GM18861 (cell line): ENCODE data around the gene IFRD2.
"Not testable (repeated sequence)": the region's sequence is repeated elsewhere in the genome, so short reads cannot be mapped to it uniquely, and the experiment has no call there.

Experiments used
- ATAC-seq: cut with Tn5 transposase; IDR thresholded peaks from one replicate; pipeline ENCODE4 v1.9.1; 2021; ENCODE audit not compliant: unreplicated experiment

The IFRD2 gene

DNA sequence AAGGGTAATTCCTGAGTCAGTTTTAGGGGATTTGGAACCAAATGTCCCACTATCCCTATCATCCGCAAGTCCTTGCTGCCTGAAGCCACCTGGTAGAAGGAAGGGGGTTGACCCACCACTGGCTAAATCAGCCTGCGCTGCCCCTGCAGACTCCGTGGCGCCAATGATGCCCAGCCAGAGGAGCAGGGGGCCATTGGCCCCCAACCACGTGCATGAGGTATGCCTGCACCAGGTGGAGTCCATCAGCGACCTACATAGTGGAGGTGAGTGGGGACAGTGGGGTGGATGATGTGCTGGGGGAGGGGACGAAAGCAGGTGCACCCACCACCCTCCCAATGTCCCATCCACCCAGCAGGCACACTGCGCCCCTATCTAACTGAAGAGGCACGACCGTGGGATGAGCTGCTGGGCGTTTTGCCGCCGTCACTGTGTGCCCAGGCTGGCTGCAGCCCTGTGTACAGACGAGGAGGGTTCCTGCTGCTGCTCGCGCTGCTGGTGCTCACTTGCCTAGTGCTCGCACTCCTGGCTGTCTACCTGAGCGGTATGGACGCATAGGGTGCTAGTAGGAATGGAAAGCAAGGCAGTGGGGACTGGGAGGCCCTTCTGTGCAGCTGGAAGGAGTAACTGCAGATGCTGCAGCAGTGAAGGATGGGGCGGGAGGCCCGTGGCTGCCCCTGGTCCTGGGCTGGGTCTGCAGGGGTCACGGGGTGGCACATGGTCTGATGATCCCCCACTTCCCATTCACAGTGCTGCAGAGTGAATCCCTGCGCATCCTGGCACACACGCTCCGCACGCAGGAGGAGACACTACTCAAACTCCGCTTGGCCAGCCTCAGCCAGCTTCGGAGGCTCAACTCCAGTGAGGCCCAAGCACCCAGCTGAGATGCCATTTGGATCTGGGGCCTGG lies 5.7 kb downstream of the IFRD2 start:
- no peak for ATAC-seq

DNA sequence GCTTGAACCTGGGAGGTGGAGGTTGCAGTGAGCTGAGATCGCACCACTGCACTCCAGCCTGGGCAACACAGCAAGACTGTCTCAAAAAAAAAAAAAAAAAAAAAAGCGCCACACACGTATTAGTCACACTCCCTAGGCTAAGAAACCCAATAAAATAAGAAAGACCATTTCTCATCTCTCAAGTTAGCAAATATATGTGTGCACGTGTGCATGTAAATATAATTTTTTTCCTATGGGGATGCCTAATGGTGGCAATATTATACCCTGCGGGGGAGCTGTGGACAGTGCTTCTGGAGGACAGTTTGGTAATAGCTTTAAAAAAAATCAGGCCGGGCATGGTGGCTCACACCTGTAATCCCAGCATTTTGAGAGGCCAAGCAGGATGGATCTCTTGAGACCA lies 8.1 kb downstream of the IFRD2 start:
- ATAC-seq: not testable (repeated sequence)

DNA sequence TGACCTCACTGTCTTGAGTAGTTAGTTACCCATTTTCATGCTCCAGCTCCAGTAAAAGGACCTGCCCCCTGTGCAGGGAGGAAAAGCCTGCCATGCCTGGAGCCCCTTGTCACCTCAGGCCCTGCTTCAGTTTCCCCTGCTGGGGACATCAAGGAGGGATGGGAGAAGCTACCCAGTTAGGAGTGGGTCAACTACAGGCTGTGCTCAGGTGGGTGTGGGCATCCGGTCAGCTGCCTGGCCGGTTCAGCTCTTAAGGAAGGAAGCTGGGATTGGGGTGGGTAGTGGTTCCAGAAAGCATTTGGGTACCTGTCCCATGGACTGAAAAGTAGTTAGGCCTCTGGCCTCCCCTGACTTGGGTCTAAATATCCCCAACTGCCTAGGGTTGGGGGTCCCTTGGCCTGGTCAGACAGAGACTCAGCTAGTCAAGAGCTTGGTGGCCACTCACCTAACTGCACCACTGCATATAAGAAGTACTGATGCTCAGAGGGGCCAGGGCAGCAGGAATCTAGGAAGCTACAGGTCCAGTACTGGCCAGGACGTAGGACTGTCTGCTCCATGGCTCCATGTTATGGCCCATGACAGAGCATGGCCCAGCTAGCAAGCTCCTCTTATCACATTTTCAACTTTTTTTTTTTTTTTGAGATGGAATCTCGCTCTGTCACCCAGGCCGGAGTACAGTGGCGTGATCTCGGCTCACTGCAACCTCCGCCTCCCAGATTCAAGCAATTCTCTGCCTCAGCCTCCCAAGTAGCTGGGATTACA lies 12.8 kb downstream of the IFRD2 start:
- no peak for ATAC-seq

DNA sequence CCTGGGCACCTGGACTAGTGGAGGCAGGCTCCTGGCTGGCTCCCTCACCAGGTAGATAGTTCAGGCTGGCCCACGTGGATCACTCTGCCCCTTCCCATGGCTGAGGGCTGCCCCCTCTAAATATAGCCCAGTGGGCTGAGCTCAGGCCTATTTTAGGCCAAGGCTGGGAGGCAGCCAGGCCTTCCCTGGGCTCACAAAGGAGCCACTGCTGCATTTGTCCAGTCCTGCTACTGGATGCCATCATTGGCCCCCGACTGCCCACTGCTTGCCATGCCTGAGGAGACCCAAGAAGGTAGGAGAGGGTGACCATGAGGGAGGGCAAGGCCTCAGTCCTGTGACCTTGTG lies 13.4 kb downstream of the IFRD2 start, which contains the start of gene LSMEM2:
TSS of gene LSMEM2 (plus strand) at position 208 of the 345 bp plus-strand sequence. CDS start at position 235, 27 bp downstream.
- no peak for ATAC-seq

DNA sequence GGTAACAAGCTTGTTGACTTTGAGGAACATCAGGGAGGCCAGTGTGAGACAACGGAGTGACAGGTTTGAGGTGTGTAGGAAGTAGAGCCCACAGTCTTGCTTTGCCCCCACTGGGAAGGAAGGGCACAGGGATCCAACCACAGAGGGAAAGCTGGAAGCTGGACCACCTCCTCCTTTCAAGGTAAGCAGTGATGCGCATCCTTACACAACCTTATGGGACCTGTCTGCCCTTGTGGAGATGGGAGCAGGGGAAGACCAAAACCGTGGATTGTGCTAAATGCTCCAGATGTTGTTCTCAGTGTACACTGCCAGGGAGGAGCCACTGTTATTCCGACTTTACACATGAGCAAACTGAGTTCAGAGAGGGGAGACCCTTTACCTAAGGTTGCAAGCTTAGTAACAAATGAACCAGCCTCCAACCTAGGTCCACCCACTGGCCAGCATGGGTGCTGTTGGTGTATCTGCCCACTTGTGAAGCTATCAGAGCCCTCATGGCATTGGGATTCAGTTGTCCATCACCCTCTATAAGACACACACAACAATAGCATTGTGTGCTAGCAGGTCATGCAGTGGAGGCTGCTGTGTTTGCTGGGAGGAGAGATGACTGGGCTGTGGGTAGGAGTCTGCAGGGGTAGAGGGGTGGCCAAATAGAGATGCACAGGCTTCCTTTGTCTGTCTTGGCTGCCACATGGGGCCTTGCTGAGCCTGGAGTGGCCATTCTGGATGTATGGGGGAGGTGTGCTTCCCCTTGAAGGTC lies 13.9 kb downstream of the IFRD2 start:
- ATAC-seq: no peak

DNA sequence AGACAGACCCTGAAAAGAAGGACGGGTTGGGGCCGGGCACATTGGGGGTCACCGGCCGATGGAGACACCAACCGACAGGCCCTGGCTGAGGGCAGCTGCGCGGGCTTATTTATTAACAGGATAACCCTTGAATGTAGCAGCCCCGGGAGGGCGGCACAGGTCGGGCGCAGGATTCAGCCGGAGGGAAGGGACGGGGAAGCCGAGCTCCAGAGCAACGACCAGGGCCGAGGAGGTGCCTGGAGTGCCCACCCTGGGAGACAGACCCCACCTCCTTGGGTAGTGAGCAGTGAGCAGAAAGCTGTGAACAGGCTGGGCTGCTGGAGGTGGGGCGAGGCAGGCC lies 15.5 kb downstream of the IFRD2 start:
- no peak for ATAC-seq

DNA sequence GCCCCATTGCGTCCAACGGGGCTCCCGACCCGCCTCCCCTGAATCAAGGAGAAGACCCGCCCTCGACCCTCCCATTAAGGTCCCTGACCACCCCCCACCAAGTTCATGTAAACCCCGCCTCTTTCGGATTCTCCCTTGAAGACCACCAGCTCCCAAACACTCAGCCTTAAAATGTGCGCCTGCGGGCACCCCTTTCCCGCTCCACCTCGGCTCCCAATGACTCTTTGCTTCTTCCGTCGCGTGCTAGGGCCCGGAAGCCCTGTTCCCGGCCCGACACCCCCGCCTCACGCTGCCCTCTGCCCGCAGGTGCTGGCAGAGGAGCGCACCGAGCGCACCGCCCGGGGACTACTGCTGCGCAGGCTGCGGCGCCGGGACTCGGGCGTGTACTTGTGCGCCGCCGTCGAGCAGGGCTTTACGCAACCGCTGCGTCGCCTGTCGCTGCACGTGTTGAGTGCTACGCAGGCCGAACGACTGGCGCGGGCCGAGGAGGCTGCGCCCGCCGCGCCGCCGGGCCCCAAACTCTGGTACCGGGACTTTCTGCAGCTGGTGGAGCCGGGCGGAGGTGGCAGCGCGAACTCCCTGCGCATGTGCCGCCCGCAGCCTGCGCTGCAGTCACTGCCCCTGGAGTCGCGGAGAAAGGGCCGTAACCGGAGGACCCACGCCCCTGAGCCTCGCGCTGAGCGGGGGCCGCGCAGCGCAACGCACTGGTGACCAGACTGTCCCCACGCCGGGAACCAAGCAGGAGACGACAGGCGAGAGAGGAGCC lies 16.1 kb downstream of the IFRD2 start:
- no peak for ATAC-seq

DNA sequence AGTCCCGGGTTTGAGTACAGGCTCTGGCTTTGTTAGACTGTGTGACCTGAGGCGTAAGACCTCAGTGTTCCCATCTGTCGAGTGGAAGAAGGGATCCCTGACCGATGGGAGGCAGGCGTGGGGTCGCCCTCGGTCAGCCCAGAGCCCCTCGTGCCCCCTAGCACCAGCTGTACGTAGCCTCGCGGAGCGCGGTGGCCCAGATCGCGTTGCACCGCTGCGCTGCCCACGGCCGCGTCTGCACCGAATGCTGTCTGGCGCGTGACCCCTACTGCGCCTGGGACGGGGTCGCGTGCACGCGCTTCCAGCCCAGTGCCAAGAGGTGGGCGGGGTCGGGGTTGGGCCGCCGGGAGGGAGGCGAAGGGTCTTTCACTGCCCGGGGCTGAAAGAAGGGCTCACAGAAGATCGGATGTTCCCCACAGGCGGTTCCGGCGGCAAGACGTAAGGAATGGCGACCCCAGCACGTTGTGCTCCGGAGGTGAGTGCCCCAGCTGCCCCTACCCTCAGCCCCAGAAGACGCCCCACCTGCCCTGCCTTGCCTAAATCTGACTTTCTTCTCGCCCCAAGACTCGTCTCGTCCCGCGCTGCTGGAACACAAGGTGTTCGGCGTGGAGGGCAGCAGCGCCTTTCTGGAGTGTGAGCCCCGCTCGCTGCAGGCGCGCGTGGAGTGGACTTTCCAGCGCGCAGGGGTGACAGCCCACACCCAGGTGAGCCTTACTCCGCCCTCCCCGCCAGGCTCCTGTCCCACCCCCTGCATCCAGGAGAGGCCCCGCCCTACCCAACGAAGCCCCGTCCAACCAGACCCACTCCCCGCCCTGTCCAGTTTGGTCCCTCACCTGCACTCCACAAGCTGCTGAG lies 16.9 kb downstream of the IFRD2 start:
- no peak for ATAC-seq

DNA sequence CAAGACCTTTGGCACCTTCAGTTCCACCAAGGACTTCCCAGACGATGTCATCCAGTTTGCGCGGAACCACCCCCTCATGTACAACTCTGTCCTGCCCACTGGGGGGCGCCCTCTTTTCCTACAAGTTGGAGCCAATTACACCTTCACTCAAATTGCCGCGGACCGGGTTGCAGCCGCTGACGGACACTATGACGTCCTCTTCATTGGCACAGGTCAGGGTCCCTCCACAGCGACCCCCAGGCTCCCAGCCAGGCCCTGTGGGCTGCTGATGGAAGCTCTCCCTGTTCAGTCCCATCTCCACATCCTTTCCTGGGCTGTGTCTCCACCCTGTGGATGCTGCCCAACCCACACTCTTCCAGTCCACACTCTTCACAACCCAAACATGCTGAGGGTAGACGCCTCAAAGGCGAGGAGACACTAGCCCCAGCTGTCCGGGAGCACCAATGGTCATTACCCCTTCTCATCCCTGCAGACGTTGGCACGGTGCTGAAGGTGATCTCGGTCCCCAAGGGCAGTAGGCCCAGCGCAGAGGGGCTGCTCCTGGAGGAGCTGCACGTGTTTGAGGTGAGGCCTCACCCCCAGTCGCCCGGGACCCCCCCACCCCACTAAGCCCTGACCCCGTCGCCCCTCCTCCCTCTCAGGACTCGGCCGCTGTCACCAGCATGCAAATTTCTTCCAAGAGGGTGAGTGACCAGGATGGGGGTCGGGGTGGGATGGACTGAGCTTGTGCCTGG lies 17.7 kb downstream of the IFRD2 start:
- ATAC-seq: no peak

DNA sequence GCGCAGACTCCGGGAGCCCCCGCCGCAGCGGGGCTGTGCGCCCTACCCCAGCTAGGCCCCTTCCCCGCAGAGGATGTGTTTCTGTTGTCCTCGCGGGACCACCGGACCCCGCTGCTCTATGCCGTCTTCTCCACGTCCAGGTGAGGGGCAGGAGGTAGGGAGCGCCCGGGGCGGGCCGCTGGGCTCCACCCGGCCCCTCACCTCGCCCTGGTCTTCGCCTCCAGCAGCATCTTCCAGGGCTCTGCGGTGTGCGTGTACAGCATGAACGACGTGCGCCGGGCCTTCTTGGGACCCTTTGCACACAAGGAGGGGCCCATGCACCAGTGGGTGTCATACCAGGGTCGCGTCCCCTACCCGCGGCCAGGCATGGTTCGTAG lies 18.6 kb downstream of the IFRD2 start:
- no peak for ATAC-seq

DNA sequence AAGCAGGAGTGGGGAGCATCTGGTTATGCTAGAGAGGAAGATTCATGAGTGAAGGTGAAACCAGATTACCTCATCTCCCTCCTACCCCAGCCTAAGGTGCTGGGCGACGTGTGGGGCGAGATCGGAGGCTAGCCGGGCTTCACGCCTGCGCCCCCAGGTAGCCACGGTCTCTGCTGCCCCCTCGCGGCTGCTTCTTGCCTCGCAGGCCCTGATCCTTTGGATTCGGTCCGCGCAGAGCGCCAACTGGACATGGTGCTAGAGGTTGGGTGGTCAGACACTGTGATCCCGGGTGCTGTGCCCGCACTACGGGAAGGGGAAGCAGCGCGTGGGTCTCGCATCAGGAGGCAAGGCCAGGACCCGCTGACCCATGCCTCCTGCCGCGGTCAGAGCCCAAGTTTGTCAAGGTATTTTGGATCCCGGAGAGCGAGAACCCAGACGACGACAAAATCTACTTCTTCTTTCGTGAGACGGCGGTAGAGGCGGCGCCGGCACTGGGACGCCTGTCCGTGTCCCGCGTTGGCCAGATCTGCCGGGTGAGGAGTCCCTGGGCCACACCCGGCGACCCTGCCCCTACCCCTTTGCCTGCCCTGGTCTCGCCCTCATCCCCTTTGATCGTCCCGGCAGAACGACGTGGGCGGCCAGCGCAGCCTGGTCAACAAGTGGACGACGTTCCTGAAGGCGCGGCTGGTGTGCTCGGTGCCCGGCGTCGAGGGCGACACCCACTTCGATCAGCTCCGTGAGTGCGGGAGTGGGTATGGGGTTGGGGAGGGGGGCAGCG lies 19.1 kb downstream of the IFRD2 start:
- ATAC-seq: peak; percentile 88

DNA sequence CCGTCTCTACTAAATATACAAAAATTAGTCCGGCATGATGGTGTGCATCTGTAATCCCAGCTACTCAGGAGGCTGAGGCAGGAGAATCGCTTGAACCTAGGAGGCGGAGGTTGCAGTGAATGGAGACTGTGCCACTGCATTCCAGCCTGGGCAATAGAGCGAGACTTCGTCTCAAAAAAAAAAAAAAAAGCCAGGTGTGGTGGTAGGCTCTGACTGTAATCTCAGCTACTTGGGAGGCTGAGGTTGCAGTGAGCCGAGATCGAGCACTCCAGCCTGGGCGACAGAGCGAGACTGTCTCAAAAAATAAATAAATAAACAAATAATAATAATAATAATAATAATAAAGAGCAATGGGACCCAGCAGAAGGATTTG lies 19.7 kb downstream of the IFRD2 start:
- ATAC-seq: not testable (repeated sequence)

DNA sequence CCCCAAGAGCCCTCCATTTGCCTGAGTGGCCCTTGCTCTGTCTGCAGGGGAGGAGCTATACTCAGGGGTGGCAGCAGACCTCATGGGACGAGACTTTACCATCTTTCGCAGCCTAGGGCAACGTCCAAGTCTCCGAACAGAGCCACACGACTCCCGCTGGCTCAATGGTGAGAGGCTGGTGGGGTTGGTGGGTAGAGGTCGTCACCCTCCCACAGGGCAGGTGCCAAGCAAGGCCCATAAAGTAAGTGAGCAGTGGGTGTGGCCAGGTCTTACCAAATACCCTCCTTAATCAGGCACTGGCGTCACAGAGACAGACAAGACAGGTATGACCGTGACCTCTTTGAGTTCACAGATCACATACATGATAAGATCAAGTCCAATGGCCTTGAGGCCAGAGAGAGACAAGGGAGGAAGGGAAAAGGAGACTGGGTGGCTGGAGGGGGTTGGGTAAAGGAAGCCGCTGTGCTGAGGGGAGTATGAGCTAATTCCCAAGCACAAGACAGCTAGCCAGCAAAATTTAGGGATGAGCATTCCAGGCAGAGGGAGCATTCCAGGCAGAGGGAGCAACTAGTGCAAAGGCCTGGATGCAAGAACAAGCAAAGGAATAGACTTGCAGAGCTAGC lies 20.8 kb downstream of the IFRD2 start:
- no peak for ATAC-seq

DNA sequence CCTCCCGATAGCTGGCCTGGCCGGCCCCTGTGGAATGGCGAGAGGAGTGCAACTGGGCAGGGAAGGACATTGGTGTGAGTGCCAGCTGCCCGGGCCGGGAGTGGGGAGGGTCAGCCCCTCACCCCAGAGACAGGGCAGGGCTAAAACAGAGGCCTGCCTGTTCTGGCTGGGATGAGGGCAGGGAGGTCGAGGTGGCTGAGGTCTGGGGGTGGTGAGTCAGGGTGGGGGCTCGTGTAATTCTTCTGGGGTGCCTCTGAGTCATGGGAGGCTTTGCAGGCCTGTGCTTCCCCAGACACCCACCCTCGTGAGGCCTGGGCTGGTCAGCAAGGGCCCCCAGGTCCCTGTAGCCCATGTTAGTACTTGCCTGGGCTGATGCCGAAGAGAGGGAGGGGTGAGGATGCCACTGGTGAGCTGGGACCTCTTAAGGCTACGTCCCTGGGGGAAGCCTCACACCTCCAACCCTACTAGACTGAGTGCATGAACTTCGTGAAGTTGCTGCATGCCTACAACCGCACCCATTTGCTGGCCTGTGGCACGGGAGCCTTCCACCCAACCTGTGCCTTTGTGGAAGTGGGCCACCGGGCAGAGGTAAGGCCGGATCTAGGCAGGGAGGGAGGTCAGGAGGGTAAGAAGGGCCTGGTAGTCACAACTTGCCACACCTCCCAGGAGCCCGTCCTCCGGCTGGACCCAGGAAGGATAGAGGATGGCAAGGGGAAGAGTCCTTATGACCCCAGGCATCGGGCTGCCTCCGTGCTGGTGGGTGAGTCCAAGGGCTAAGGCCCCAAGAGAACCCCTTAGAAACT lies 21.6 kb downstream of the IFRD2 start:
- ATAC-seq: no peak

DNA sequence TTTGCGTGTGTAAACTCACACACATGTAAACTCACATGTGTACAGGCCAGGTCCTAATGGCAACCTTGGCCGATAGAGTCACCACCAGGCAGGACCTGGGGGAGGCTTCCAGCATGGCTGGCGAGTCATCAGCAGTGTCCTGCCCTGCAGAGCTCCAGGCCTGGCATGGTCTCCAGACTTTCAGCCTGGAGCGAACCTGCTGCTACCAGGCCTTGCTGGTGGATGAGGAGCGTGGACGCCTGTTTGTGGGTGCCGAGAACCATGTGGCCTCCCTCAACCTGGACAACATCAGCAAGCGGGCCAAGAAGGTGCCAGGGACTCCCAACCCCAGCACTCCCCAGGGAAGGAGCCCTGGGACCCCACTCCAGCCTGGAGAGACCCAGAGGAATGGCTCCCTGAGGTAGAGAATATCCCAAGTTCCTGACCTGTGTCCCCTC lies 22.2 kb downstream of the IFRD2 start:
- no peak for ATAC-seq

DNA sequence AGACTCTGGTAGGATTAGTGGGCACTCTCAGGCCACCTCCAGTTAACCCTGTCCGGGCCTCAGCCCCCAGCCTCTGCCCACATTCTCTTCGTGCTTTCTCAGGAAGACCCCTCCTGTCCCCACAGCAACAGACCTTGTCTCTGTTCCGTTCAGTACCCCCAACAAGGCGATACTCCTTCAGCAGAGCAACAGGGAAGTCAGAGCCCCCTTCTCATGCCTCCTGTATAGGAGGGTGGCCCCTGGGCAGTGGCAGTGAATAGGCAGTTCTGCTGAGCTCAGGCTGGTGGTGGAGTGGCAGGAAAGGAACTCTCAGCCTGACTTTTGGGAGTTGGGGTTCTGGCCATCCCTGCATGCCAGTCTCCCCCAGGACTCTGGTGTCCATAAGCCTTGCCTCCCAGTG lies 22.8 kb downstream of the IFRD2 start:
- ATAC-seq: no peak

DNA sequence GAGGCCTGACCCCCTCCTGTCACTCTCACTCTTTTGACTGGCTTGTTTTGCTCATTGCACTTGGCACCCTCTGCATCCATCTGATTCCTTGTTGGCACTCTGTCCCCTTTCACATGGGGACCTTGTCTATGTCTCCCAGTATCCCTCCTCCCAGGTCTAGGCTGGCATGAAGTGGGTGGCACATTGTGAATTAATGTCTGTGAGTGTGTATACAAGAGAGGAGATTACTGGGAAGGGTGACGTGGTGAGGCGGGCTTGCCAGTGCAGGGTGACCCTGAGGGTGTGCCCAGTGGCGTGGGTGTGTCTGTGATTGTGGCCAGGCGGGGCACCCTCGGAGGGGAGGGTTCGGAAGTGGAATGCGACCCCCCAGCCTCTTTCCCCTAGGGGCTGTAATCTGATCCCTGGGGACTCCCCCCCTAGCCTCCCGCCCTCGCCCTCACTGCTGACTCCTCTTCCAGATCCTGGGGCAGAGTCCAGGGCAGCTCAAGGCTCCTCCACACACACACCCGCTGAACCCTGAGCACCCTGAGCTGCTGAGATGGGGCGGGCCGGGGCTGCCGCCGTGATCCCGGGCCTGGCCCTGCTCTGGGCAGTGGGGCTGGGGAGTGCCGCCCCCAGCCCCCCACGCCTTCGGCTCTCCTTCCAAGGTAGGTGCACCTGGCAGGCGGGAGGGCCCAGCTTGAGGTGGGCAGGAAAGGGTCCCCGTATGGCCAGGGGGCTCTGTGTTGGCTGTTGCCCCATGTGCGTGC lies 23.4 kb downstream of the IFRD2 start, which contains the start of gene SEMA3B:
TSS of gene SEMA3B (plus strand) at position 445 of the 749 bp plus-strand sequence. CDS start at position 539, 94 bp downstream.
- no peak for ATAC-seq
